Keratinocyte (primary cell): ENCODE results near the gene THOP1.

ENCODE experiments used
- EZH2 ChIP-seq: IDR thresholded peaks from one replicate; pipeline ENCODE4 v1.6.1; 2012; ENCODE audit warnings: inconsistent platforms, mild to moderate bottlenecking, low read length, moderate library complexity
- TF ChIP-seq, protein P1 (sequence below), 3 experiments: IDR thresholded peaks in 1 of 3; conservative IDR thresholded peaks in 1 of 3; optimal IDR thresholded peaks in 1 of 3; 2 replicates in 2 of 3; 3 replicates in 1 of 3; pipeline versions ENCODE3 to v1.5.1; 2011; ENCODE audit warnings: low read length in 3 of 3, mild to moderate bottlenecking in 3 of 3, moderate library complexity in 2 of 3, control low read depth in 1 of 3, inconsistent platforms in 1 of 3; ENCODE audit not compliant: insufficient read depth in 2 of 3; ENCODE audit errors: extremely low read depth in 1 of 3

DNA sequence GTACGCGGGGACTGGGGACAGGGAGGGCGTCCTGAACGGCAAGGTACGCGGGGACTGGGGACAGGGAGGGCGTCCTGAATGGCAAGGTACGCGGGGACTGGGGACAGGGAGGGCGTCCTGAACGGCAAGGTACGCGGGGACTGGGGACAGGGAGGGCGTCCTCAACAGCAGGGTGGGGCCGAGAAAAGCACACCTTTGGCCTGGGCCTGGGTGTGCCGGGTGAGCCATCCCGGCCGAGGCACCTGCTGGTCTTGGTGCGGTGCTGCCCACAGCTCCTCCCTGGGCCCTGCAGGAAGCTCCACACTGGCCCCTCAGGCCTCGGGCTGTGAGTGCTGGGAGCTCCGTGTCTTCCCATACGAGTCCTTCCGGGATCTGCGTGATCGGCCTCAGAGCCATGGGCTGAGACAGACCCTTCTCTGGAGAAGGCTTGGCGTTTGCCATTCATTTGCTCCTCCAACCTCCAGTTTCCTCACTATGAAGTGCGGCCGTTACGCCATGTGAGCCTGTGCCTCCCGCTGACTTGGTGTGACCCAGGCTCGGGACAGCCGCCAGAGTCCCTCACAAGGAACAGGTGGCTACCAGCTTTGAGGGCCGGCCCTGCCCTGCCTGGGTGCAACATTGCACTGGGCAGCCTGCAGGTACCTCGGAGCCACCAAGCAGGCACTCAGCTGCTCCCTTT is 26.6 kb downstream of the THOP1 start:
- TF ChIP-seq, protein P1, sequence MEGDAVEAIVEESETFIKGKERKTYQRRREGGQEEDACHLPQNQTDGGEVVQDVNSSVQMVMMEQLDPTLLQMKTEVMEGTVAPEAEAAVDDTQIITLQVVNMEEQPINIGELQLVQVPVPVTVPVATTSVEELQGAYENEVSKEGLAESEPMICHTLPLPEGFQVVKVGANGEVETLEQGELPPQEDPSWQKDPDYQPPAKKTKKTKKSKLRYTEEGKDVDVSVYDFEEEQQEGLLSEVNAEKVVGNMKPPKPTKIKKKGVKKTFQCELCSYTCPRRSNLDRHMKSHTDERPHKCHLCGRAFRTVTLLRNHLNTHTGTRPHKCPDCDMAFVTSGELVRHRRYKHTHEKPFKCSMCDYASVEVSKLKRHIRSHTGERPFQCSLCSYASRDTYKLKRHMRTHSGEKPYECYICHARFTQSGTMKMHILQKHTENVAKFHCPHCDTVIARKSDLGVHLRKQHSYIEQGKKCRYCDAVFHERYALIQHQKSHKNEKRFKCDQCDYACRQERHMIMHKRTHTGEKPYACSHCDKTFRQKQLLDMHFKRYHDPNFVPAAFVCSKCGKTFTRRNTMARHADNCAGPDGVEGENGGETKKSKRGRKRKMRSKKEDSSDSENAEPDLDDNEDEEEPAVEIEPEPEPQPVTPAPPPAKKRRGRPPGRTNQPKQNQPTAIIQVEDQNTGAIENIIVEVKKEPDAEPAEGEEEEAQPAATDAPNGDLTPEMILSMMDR (optimal IDR thresholded peaks at IDR 0.05 in 1 of 3, IDR thresholded peaks at IDR 0.05 in 1 of 3, conservative IDR thresholded peaks at IDR 0.05 in 1 of 3; ENCODE audit: extremely low read depth in 1 of 3, insufficient read depth in 2 of 3, low read length in 3 of 3), result no peak
- TF ChIP-seq EZH2, result no peak
